Fibroblast of skin of right quadriceps (primary cell): ENCODE data around the gene PRSS37.
"Not testable (repeated sequence)": the region's sequence is repeated elsewhere in the genome, so short reads cannot be mapped to it uniquely, and the experiment has no call there.

ENCODE experiments used
- DNase-seq: peaks from one replicate; pipeline ENCODE4 v3.0.0-alpha.2; 2013

The PRSS37 gene

GRCh38 chr7:141841385-141841784 is at the start of gene PRSS37:
Gene PRSS37 (minus strand): TSS chr7:141841485. CDS start chr7:141841049, 436 bp downstream.
- DNase-seq = no peak

- no peak for DNase-seq
Observed at GRCh38 chr7:141889321-141889720, 48.0 kb upstream of the PRSS37 start.

GRCh38 chr7:141884539-141885225 is 43.4 kb upstream of the PRSS37 start:
- DNase-seq = no peak

GRCh38 chr7:141880960-141881359 is 39.7 kb upstream of the PRSS37 start:
- DNase-seq = no peak

- no peak for DNase-seq
Observed at GRCh38 chr7:141877365-141877764, 36.1 kb upstream of the PRSS37 start.

GRCh38 chr7:141876371-141876770 is 35.1 kb upstream of the PRSS37 start:
- DNase-seq = no peak

GRCh38 chr7:141875453-141875852 is 34.2 kb upstream of the PRSS37 start:
- no peak for DNase-seq

GRCh38 chr7:141874787-141875186 is 33.5 kb upstream of the PRSS37 start:
- no peak for DNase-seq

- no peak for DNase-seq
Observed at GRCh38 chr7:141872931-141873330, 31.6 kb upstream of the PRSS37 start.

GRCh38 chr7:141866974-141867373 is 25.7 kb upstream of the PRSS37 start:
- DNase-seq = no peak

- no peak for DNase-seq
Observed at GRCh38 chr7:141864765-141865447, 23.6 kb upstream of the PRSS37 start.

- no peak for DNase-seq
Observed at GRCh38 chr7:141860207-141860606, 18.9 kb upstream of the PRSS37 start.

GRCh38 chr7:141847996-141848395 is 6.7 kb upstream of the PRSS37 start:
- DNase-seq = no peak

GRCh38 chr7:141844256-141844655 is 3.0 kb upstream of the PRSS37 start:
- no peak for DNase-seq

GRCh38 chr7:141842904-141843303 is 1.6 kb upstream of the PRSS37 start:
- DNase-seq = no peak

- no peak for DNase-seq
Observed at GRCh38 chr7:141840708-141841107, 577 bp downstream of the PRSS37 start.

- DNase-seq = no peak
Observed at GRCh38 chr7:141839256-141839655, 2.0 kb downstream of the PRSS37 start.

- DNase-seq = no peak
Observed at GRCh38 chr7:141838581-141838980, 2.7 kb downstream of the PRSS37 start.

GRCh38 chr7:141837683-141838082 is 3.6 kb downstream of the PRSS37 start:
- DNase-seq = no peak

- DNase-seq = not testable (repeated sequence)
Observed at GRCh38 chr7:141822432-141822831, 18.9 kb downstream of the PRSS37 start.

- no peak for DNase-seq
Observed at GRCh38 chr7:141820067-141820466, 21.2 kb downstream of the PRSS37 start.

GRCh38 chr7:141792526-141792925 is 48.8 kb downstream of the PRSS37 start:
- DNase-seq = no peak

GRCh38 chr7:141789917-141790316 is 51.4 kb downstream of the PRSS37 start, which contains the start of gene TAS2R5:
Gene TAS2R5 (plus strand): TSS chr7:141790217. CDS start chr7:141790362, 145 bp downstream.
- no peak for DNase-seq

- no peak for DNase-seq
Observed at GRCh38 chr7:141788296-141788695, 53.0 kb downstream of the PRSS37 start.
